Sigmoid colon (tissue), 3 donors: ENCODE measurements around the gene C2CD2.

Source experiments
- POLR2A ChIP-seq, 2 donors: fragments of 450-650 bp; IDR thresholded peaks; one replicate each; pipeline ENCODE4 v1.6.1; 2016; ENCODE audit warnings: antibody characterized with exemption in 2 of 2, mild to moderate bottlenecking in 2 of 2, moderate library complexity in 2 of 2
- TF ChIP-seq, protein P1 (sequence below), 4 experiments: fragments of 450-650 bp in 3 of 4; fragments of 200-600 bp in 1 of 4; IDR thresholded peaks; one replicate each; pipeline ENCODE4 v1.5.1; 2016 to 2019; ENCODE audit warnings: antibody characterized with exemption in 4 of 4, mild to moderate bottlenecking in 3 of 4, moderate library complexity in 2 of 4

DNA sequence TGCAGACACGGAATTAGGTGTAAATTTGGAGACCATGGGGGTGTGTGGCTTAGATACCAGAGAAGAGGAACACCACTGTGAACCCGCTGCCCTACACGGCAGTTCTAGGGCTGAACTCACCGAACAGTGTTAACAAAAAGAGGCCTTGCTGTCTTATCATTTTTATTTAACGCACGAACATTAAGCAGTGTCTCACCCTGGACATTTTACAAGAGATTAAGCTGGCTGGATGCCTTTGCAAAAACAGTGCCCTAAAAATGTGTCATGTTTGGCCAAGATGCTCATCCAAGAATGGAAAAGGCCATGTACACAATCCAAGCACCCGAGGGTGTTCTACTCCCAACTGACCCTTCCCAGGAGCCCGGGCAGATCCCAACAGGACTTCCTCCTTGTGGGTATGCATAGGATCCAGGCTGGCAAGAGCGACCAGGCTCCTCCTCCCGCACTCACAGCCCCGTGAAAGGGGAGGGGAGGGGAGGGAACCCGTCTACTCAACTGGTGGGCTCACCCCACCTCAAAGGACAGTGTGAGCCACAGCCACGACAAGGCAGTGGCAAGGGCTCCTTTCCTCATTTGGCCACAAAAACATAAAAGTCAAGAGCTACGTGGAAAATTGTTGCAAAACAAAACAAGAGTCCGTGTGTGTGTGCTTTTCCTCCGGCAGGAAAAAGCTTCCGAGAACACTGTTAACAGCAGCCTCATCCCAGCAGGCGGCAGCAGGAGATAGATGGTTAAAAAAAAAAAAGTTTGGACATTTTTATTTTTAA is 20.3 kb downstream of the C2CD2 start:
- TF ChIP-seq, protein P1, sequence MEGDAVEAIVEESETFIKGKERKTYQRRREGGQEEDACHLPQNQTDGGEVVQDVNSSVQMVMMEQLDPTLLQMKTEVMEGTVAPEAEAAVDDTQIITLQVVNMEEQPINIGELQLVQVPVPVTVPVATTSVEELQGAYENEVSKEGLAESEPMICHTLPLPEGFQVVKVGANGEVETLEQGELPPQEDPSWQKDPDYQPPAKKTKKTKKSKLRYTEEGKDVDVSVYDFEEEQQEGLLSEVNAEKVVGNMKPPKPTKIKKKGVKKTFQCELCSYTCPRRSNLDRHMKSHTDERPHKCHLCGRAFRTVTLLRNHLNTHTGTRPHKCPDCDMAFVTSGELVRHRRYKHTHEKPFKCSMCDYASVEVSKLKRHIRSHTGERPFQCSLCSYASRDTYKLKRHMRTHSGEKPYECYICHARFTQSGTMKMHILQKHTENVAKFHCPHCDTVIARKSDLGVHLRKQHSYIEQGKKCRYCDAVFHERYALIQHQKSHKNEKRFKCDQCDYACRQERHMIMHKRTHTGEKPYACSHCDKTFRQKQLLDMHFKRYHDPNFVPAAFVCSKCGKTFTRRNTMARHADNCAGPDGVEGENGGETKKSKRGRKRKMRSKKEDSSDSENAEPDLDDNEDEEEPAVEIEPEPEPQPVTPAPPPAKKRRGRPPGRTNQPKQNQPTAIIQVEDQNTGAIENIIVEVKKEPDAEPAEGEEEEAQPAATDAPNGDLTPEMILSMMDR (IDR thresholded peaks at IDR 0.05), result peak in 1 of 4 experiments; percentile 37
- TF ChIP-seq POLR2A (IDR thresholded peaks at IDR 0.05), result no peak
